GM23338 (cell line): ENCODE data around the gene CAAP1. TPM values are rescaled to one million over a fixed set of nuclear protein-coding genes. Genes with fewer than 3 reads are reported as not detected.

ENCODE experiments used
- ATAC-seq: fragments of 200-7000 bp; cut with Tn5 transposase; 3 replicates; pipeline ENCODE4 v1.9.1; 2020
- DNase-seq: peaks from one replicate; pipeline ENCODE4 v3.0.0-alpha.2; 2015; ENCODE audit warnings: low spot score
- H2AFZ ChIP-seq: fragments of 200-600 bp; sonication (generic); 2 replicates; pipeline ENCODE4 v1.8.0; 2016; ENCODE audit warnings: antibody characterized with exemption, mild to moderate bottlenecking, moderate library complexity
- H3F3A ChIP-seq: fragments of 200-600 bp; sonication (generic); replicated peaks from 2 replicates; pipeline ENCODE4 v1.8.0; 2017; ENCODE audit warnings: antibody characterized with exemption, mixed run types, low read depth
- H3K27ac ChIP-seq: fragments of 200-600 bp; sonication (generic); 2 replicates; pipeline ENCODE4 v1.6.1; 2016; ENCODE audit warnings: low read depth
- H3K27me3 ChIP-seq: fragments of 200-600 bp; sonication (generic); 2 replicates; pipeline ENCODE4 v1.8.0; 2016; ENCODE audit warnings: mild to moderate bottlenecking, mixed run types, moderate library complexity; ENCODE audit not compliant: insufficient read depth
- H3K36me3 ChIP-seq: fragments of 200-600 bp; sonication (generic); 2 replicates; pipeline ENCODE4 v1.8.0; 2016; ENCODE audit warnings: mild to moderate bottlenecking; ENCODE audit not compliant: insufficient read depth
- H3K4me1 ChIP-seq: fragments of 200-600 bp; sonication (generic); 2 replicates; pipeline ENCODE4 v1.8.0; 2016; ENCODE audit warnings: mild to moderate bottlenecking, moderate library complexity; ENCODE audit not compliant: insufficient read depth
- H3K4me2 ChIP-seq: fragments of 200-600 bp; sonication (generic); 2 replicates; pipeline ENCODE4 v1.7.1; 2017; ENCODE audit warnings: mixed run types
- H3K4me3 ChIP-seq: fragments of 200-600 bp; sonication (generic); 2 replicates; pipeline ENCODE4 v1.6.1; 2016; ENCODE audit warnings: mixed run types
- H3K79me2 ChIP-seq: fragments of 200-600 bp; sonication (generic); replicated peaks from 2 replicates; pipeline ENCODE4 v1.8.0; 2017; ENCODE audit warnings: mild to moderate bottlenecking; ENCODE audit not compliant: insufficient read depth
- H3K9me2 ChIP-seq: fragments of 200-600 bp; sonication (generic); 2 replicates; pipeline ENCODE4 v1.8.0; 2017; ENCODE audit not compliant: insufficient read depth
- H4K20me1 ChIP-seq: fragments of 200-600 bp; sonication (generic); replicated peaks from 2 replicates; pipeline ENCODE4 v1.8.0; 2017; ENCODE audit warnings: mild to moderate bottlenecking; ENCODE audit not compliant: insufficient read depth
- H3K27ac Mint-ChIP-seq: 2 replicates; pipeline ENCODE4 v1.8.0; 2020; ENCODE audit warnings: inconsistent platforms, mild to moderate bottlenecking, moderate library complexity, mixed read lengths
- H3K27me3 Mint-ChIP-seq: 3 replicates; pipeline ENCODE4 v1.8.0; 2022; ENCODE audit warnings: low read depth, mild to moderate bottlenecking, moderate library complexity, mixed read lengths, inconsistent platforms; ENCODE audit not compliant: insufficient read depth, poor library complexity
- H3K36me3 Mint-ChIP-seq: 3 replicates; pipeline ENCODE4 v1.8.0; 2021; ENCODE audit warnings: low read depth, mild to moderate bottlenecking, inconsistent platforms, moderate library complexity, mixed read lengths
- H3K4me1 Mint-ChIP-seq: 3 replicates; pipeline ENCODE4 v1.8.0; 2020; ENCODE audit warnings: mild to moderate bottlenecking, inconsistent platforms, mixed read lengths
- H3K4me3 Mint-ChIP-seq: 3 replicates; pipeline ENCODE4 v1.8.0; 2021; ENCODE audit warnings: moderate library complexity, mild to moderate bottlenecking, inconsistent platforms, mixed read lengths
- H3K9me3 Mint-ChIP-seq: 3 replicates; pipeline ENCODE4 v1.8.0; 2020; ENCODE audit warnings: moderate library complexity, mild to moderate bottlenecking, inconsistent platforms, mixed read lengths
- CREB1 ChIP-seq: fragments of 250-450 bp; sonication (Bioruptor Pico); IDR thresholded peaks from 2 replicates; pipeline ENCODE4 v1.5.0; 2020; ENCODE audit warnings: low read depth, mild to moderate bottlenecking, moderate library complexity
- CTCF ChIP-seq, 2 experiments: fragments of 200-600 bp in 1 of 2; sonication (generic) in 1 of 2; conservative IDR thresholded peaks; 2 replicates each; pipeline versions ENCODE4 v1.5.1 to v1.6.1; 2016 to 2017; ENCODE audit warnings: antibody characterized with exemption in 2 of 2, low read depth in 2 of 2, mild to moderate bottlenecking in 2 of 2, moderate library complexity in 1 of 2
- ETS1 ChIP-seq: IDR thresholded peaks from 2 replicates; pipeline ENCODE4 v1.6.1; 2016; ENCODE audit warnings: antibody characterized with exemption
- EZH2 ChIP-seq: fragments of 200-600 bp; sonication (generic); IDR thresholded peaks from one replicate; pipeline ENCODE4 v1.8.0; 2017; ENCODE audit warnings: antibody characterized with exemption, mild to moderate bottlenecking, low read depth; ENCODE audit not compliant: unreplicated experiment
- EZH2phosphoT487 ChIP-seq: fragments of 200-600 bp; sonication (generic); IDR thresholded peaks from one replicate; pipeline ENCODE4 v1.8.1; 2018; ENCODE audit warnings: antibody characterized with exemption; ENCODE audit not compliant: unreplicated experiment
- JUNB ChIP-seq: IDR thresholded peaks from one replicate; pipeline ENCODE4 v1.6.1; 2016; ENCODE audit warnings: antibody characterized with exemption; ENCODE audit not compliant: unreplicated experiment
- NANOG ChIP-seq: IDR thresholded peaks from 2 replicates; pipeline ENCODE4 v1.6.1; 2016; ENCODE audit warnings: antibody characterized with exemption, borderline replicate concordance
- POLR2AphosphoS5 ChIP-seq: IDR thresholded peaks from 2 replicates; pipeline ENCODE4 v1.6.1; 2016; ENCODE audit warnings: antibody characterized with exemption, low read depth
- REST ChIP-seq: IDR thresholded peaks from one replicate; pipeline ENCODE4 v1.6.1; 2018; ENCODE audit warnings: antibody characterized with exemption; ENCODE audit not compliant: unreplicated experiment
- STAT1 ChIP-seq: IDR thresholded peaks from one replicate; pipeline ENCODE4 v1.6.1; 2016; ENCODE audit warnings: antibody characterized with exemption; ENCODE audit not compliant: unreplicated experiment
- ZNF114 ChIP-seq: fragments of 250-450 bp; sonication (Bioruptor Pico); IDR thresholded peaks from 2 replicates; pipeline ENCODE4 v1.5.0; 2020; ENCODE audit warnings: mild to moderate bottlenecking, moderate library complexity
- ZNF331 ChIP-seq: fragments of 250-450 bp; sonication (Bioruptor Pico); IDR thresholded peaks from 2 replicates; pipeline ENCODE4 v1.5.0; 2020; ENCODE audit warnings: low read depth, mild to moderate bottlenecking, moderate library complexity
- ZNF462 ChIP-seq: fragments of 250-450 bp; sonication (Bioruptor Pico); IDR thresholded peaks from 2 replicates; pipeline ENCODE4 v1.5.0; 2020; ENCODE audit warnings: mild to moderate bottlenecking, moderate library complexity
- polyA plus RNA-seq: library from polyadenylated mRNA; unstranded; fragments of >200 nt; fragmentation: Nextera tagmentation; extraction: Ambion mirVana; gene quantifications from 2 replicates; pipeline ENCODE4 v1.2.1, GENCODE V29; 2016
- total RNA-seq: library from RNA; depleted of rRNA; stranded (reverse); fragments of >200 nt; shearing (Covaris generic); gene quantifications from 2 replicates; pipeline ENCODE4 v1.2.3, GENCODE V29; 2014

CAAP1 gene
- total and polyA plus RNA-seq, 2 experiments from 2014 or later = 47.9 to 59.7 TPM

- Mint-ChIP-seq H3K4me1 (no peaks in the 10 kb centered on the region), H3K27ac (peak overlapping the region; percentile 16; the same call in 1 of the 2 replicates), H3K4me3 (no peak overlapping the region), H3K9me3 (no peaks in the 10 kb centered on the region), H3K27me3 (peaks cover 3% of the 10 kb centered on the region), H3K36me3 (no peaks in the 10 kb centered on the region)
- no peaks in the 10 kb centered on the region for H3K36me3 ChIP-seq
- TF ChIP-seq ETS1 (no peak), POLR2AphosphoS5 (no peak), EZH2 (no peak), CTCF (conservative IDR thresholded peaks at IDR 0.05; ENCODE audit: low read depth in 2 of 2) (no peak), ZNF114 (CRISPR knock-in tag) (no peak), ZNF462 (no peak), ZNF331 (CRISPR knock-in tag) (no peak), EZH2phosphoT487 (no peak), NANOG (no peak), JUNB (no peak), CREB1 (CRISPR knock-in tag) (no peak), STAT1 (no peak), REST (no peak)
- ATAC-seq = no peak
- no peaks in the 10 kb centered on the region for H3K79me2 ChIP-seq
- no peaks in the 10 kb centered on the region for H3F3A ChIP-seq
- H3K27ac ChIP-seq = no peak overlapping the region
- H3K4me2 ChIP-seq = no peak overlapping the region
- peak overlapping the region; percentile 49; the same call in 1 of the 2 replicates for H2AFZ ChIP-seq
- H3K4me1 ChIP-seq = 0 out of 2 replicates have a peak, but pooled peaks cover 2% of the 10 kb centered on the region
- H4K20me1 ChIP-seq = no peaks in the 10 kb centered on the region
- H3K4me3 ChIP-seq = no peak overlapping the region
- peaks cover 4% of the 10 kb centered on the region for H3K9me2 ChIP-seq
- H3K27me3 ChIP-seq = no peaks in the 10 kb centered on the region
- no peak for DNase-seq
Observed at GRCh38 chr9:26807161-26807560, 85.4 kb downstream of the CAAP1 start.
